IPS-18c (cell line): ENCODE data around the gene GRAMD1B.

ENCODE experiments used
- H3K4me3 ChIP-seq: 2 replicates; pipeline ENCODE4 v1.7.0; 2013; ENCODE audit warnings: low read depth, mild to moderate bottlenecking, low read length, moderate library complexity; ENCODE audit not compliant: insufficient read depth
- H3K9me3 ChIP-seq: one replicate; pipeline ENCODE4 v1.6.1; 2013; ENCODE audit warnings: mild to moderate bottlenecking, low read length, moderate library complexity; ENCODE audit not compliant: control insufficient read depth, insufficient read depth

Gene GRAMD1B

DNA sequence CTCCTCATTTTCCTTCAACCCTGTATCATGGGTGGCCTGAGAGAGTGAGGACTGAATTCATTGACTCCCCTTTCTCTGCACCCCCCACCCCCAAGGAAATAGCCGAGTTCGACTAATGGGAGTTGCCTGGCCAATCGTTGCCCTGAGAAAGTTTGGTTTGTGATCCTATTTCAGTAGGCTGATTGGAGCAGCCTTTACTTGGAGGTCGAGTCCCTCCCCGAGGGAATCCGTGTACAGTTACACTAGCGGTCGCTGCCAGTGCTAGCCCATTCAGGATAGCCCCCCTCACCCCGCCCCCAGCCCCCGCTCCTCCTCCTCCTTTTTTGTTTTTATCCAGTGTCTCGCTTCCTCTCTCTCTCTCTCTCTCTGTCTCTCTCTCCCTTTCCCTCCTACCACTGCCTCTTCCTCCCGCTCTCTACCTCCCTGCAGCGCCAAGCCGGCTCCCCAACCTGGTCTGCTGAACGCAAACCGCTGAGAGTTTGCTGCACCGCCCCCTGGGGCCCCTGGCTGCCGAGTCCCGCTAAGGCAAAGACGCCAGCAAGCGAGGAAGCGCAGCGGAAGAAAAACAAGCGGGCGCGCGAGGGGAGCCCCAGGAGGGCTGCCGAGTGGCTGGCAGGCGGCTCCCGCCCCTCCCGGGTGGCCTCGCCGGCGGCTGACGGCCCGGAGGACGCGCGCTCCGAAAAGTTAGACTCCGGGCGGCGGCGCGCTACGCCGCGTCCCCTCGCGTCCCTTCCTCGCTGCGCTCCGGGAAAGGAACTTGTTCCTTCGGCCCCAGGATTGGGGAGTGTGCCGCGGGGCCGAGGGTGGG, at the start of gene GRAMD1B:
Gene GRAMD1B (plus strand): TSS at position 357 of the 808 bp plus-strand sequence. CDS start 524 bp downstream, outside the sequence.
- no peaks in the 10 kb centered on the region for H3K9me3 ChIP-seq
- peak within 1 kb of the TSS; percentile 84 for H3K4me3 ChIP-seq

- no peak overlapping the region for H3K4me3 ChIP-seq
These were observed 48.9 kb upstream of the GRAMD1B start for GRCh38 chr11:123381149-123381548.

DNA sequence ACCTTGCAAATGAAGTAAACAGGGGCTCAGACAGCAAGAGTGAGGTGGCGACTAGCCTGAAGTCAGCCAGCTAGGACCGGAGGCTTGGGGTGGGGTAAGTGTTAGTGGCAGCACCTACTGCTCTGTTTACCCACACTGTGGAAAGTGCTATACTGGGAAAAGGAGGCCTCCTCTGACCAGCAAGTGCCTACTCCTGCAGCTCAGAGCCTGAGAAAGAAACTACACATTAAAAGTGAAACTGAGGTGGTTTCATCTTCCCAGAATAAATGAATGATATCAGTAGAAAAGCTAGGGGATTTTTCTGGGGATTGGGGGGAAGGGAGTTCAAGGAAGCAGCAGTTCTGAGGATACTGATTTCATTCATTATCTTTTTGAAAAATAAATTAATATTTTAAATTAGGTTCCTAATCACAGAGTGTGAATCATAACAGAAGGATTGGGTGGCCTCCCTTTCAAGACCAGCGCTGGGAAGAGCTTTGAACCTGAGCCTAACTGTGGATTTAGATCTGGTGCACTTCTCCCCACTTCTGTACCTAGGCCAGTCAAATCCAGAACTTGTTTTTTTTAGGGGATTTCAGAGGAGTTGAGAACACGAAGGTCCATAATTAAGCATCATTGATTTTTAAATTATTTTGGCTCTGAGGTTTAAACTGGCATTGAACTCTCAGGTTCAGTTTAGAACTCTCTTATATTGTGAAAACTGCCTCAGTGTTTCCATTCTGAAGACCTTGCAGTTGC, 48.1 kb upstream of the GRAMD1B start:
- H3K9me3 ChIP-seq = no peaks in the 10 kb centered on the region
- H3K4me3 ChIP-seq = no peak overlapping the region

More at GRCh38 chr11:123381149-123381548, 48.9 kb upstream of the GRAMD1B start:
- no peaks in the 10 kb centered on the region for H3K9me3 ChIP-seq

DNA sequence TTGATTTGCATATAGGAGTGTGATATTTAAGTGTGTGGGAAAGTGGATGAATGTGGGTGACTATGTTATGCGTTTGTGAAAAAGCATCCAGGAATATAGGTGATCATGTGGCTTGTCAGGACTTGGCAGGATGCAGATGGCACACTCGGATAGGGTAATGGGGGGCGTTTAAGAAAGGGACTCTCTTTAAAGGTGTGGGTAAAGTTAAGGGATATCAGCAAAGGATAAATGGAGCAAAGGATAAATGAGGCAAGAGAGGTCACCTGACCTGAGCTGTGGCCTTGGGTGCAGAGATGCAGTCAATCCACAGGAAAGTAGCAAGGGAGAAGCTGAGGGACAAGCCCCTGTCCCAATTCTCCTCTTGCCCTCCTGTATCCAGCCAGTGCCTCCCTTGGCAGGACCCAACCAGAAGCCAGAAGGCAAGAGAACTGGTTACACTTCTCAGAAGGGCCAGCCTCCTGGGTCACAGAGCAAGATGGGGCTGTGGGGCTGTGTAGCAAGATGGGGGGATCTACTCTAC, 47.5 kb upstream of the GRAMD1B start:
- H3K4me3 ChIP-seq = no peak overlapping the region
- no peaks in the 10 kb centered on the region for H3K9me3 ChIP-seq

DNA sequence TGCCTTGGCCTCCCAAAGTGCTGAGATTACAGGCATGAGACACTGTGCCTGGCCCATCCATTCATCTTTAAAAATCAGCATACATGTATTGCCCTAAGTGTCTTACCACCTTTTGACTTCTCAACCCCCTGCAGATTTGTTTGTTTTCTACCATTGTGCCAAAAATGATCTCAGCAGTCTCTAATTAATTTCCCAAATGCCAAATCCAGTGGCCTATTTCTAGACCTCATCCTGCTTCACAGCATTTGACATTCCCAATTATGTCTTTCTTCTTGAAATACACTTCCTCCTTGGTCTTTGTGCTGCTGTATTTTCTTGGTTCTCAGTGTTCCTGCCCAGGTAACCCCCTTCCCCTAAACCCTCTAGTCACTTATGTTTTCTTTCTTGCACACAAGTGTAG, 46.0 kb upstream of the GRAMD1B start:
- no peaks in the 10 kb centered on the region for H3K9me3 ChIP-seq
- no peak overlapping the region for H3K4me3 ChIP-seq

DNA sequence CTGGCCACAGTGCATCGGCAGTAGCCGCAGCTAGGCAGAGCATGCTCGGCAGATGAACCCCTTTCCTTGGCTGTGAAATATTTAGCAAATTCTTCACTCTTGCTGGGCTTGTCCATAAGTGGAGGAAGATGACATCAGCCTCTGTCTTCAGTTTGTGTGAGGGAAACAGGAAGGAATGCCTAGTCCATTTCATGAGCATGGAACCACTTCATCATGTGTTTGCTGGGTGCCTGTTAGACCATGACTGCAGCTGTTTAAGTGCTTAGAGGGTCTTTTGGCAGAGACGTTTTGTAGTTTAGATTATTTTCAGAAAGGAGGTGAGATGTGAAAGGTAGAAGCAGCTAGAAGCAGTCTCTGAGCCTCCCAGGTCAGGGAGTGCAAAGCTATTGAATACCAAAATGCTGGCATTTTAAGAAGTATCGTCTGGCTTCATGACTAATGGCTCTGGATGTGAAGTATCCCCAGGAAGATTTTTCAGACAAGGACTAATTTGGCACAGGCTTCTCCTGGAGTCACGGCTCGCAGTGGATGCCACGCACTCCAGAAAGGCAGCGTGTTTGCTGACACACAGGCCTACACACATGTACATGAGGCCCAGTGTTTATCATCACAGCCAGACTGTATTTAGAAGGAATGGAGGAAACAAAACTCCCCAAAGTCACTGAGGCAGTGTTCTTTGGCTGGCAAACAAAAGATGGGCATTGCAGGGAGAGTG, 43.1 kb upstream of the GRAMD1B start:
- no peak overlapping the region for H3K4me3 ChIP-seq
- no peaks in the 10 kb centered on the region for H3K9me3 ChIP-seq

- Histone ChIP-seq H3K4me3 (no peak overlapping the region), H3K9me3 (no peaks in the 10 kb centered on the region)
These were observed 41.4 kb upstream of the GRAMD1B start for GRCh38 chr11:123388640-123389039.

DNA sequence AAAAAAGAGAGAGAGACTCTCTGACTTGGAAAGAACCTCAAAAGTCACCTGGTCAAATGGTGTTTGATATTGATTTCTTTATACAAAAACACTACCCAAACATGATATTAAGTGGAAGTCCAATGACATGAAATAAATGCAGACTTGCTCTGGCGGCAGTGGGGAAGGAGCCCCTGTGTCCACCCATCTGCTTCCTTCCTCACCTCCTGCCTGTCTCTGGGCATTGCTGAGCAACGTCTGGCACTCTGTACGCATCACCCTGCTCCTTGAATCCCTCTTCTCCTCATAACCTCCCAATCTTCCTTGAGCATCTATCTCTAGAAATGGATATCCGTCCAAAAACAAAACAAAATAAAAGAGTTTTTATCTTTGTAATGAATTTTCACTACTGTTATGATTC, 39.9 kb upstream of the GRAMD1B start:
- no peaks in the 10 kb centered on the region for H3K9me3 ChIP-seq
- no peak overlapping the region for H3K4me3 ChIP-seq

GRCh38 chr11:123391646-123392348, 38.3 kb upstream of the GRAMD1B start:
- H3K9me3 ChIP-seq = no peaks in the 10 kb centered on the region

DNA sequence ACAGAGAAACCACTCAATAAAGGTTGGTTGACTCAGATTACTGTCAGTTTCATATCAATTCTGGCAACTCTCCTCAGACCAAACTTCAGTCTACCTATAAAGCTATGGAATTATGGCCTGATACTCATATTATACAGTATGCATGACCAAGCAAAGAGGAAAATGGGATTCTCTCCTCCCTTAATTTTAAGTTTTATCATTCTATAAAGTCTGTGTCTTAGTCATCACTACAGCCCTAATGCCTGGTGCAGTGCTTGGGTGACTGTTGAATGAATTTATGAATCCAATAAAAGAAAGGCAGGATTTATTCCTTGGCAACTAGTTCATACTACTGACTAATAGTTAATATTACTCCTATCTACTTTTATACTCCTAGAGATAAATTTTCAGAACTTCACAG, 37.6 kb upstream of the GRAMD1B start:
- Histone ChIP-seq H3K4me3 (no peak overlapping the region), H3K9me3 (no peaks in the 10 kb centered on the region)

More at GRCh38 chr11:123391646-123392348, 38.3 kb upstream of the GRAMD1B start:
- no peak overlapping the region for H3K4me3 ChIP-seq

DNA sequence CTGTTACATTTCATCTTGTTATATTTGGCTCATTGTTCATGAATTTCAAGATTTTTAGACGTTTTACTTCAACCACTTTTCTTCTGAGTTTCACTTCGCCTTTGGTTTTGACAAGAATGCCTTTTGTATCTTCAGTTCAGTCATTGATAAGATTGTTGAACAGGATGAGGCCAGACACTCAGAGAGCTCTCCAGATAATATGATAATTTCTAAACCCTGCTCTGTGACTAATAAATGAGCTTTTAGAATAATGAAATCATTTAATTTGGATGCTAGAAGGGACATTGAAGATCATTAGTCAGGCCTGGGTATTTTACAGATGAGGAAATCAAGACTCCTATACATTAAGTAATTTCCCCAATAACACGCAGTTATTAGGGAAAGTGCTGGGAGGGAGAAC, 37.2 kb upstream of the GRAMD1B start:
- H3K9me3 ChIP-seq = no peaks in the 10 kb centered on the region
- no peak overlapping the region for H3K4me3 ChIP-seq

DNA sequence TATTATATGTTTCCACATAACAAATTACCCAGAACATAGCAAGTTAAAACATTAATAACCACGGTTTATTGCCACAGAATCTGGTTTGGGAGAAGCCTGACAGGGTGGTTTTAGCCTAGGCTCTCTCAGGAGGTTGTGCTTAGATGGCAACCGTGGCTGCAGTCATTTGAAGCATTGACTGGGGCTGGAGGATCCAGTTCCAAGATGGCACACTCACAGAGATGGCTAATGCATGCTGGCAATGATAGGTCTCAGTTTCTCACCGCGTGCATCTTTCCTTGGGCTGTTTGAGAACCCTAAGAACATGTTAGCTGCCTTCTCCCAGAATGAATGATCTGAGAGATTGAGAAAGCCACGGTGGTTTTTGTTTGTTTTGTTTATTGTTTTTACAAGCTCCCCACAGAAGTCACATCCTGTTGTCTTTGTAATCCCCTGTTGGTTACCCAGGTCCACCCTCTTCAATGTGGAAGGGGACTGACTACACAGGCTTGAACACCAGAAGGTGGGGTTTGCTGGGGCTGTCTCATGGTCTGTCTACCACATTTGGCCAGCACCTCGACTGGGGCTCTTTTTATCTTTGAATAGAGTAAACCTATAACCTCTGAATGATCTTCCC, 36.6 kb upstream of the GRAMD1B start:
- no peak overlapping the region for H3K4me3 ChIP-seq
- H3K9me3 ChIP-seq = no peaks in the 10 kb centered on the region

DNA sequence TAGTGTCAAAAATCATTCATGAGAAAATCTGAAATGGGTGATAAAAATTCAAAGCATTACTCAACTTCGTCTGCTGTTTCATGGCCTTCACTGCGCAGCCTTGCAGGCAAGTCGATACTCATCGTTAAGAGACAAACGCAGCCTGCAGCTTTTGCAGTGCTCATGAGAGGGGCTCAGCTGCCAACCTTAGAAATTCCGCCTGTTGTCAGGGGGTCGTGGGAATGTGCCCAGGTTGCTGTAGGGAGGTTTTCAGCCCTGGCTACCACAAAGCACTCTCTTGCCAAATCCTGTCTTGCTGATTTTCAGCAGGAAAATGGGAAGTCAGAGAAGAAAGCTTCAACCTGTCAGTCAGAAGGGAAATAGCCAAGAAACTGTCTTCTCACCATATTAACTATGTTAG, 25.4 kb upstream of the GRAMD1B start:
- peaks cover 2% of the 10 kb centered on the region for H3K9me3 ChIP-seq
- H3K4me3 ChIP-seq = no peak overlapping the region

DNA sequence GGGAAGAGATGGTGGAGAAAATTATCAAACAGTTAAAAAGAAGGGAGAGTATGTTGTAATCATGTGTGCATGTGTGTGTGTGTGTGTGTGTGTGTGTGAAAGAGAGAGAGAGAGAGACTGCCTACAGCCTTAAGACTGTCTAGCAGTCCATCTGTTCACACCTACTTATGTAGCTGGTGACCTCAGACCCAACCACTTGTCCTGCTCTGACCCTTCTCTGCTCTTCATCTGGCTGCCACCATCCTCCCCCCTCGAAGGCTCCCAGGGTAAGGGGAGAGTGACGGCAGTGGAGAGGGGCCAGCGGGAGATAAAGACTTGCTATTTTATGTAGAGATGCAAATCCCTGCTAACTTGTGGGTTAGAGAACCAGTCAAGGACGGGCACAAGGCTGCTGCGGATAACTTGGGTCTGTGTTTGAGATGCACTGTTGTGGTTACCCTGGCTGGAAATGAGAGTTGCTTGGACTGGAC, 24.9 kb upstream of the GRAMD1B start:
- Histone ChIP-seq H3K9me3 (no peaks in the 10 kb centered on the region), H3K4me3 (no peak overlapping the region)

GRCh38 chr11:123406441-123407129, 23.5 kb upstream of the GRAMD1B start:
- Histone ChIP-seq H3K9me3 (no peaks in the 10 kb centered on the region), H3K4me3 (no peak overlapping the region)
